GM23338 (cell line): ENCODE measurements around the gene STAT3. TPM values are rescaled to one million over a fixed set of nuclear protein-coding genes. Genes with fewer than 3 reads are reported as not detected.

ENCODE experiments used
- ATAC-seq: fragments of 200-7000 bp; cut with Tn5 transposase; 3 replicates; pipeline ENCODE4 v1.9.1; 2020
- DNase-seq: peaks from one replicate; pipeline ENCODE4 v3.0.0-alpha.2; 2015; ENCODE audit warnings: low spot score
- H2AFZ ChIP-seq: fragments of 200-600 bp; sonication (generic); 2 replicates; pipeline ENCODE4 v1.8.0; 2016; ENCODE audit warnings: antibody characterized with exemption, mild to moderate bottlenecking, moderate library complexity
- H3F3A ChIP-seq: fragments of 200-600 bp; sonication (generic); replicated peaks from 2 replicates; pipeline ENCODE4 v1.8.0; 2017; ENCODE audit warnings: antibody characterized with exemption, mixed run types, low read depth
- H3K27ac ChIP-seq: fragments of 200-600 bp; sonication (generic); 2 replicates; pipeline ENCODE4 v1.6.1; 2016; ENCODE audit warnings: low read depth
- H3K27me3 ChIP-seq: fragments of 200-600 bp; sonication (generic); 2 replicates; pipeline ENCODE4 v1.8.0; 2016; ENCODE audit warnings: mild to moderate bottlenecking, mixed run types, moderate library complexity; ENCODE audit not compliant: insufficient read depth
- H3K36me3 ChIP-seq: fragments of 200-600 bp; sonication (generic); 2 replicates; pipeline ENCODE4 v1.8.0; 2016; ENCODE audit warnings: mild to moderate bottlenecking; ENCODE audit not compliant: insufficient read depth
- H3K4me1 ChIP-seq: fragments of 200-600 bp; sonication (generic); 2 replicates; pipeline ENCODE4 v1.8.0; 2016; ENCODE audit warnings: mild to moderate bottlenecking, moderate library complexity; ENCODE audit not compliant: insufficient read depth
- H3K4me2 ChIP-seq: fragments of 200-600 bp; sonication (generic); 2 replicates; pipeline ENCODE4 v1.7.1; 2017; ENCODE audit warnings: mixed run types
- H3K4me3 ChIP-seq: fragments of 200-600 bp; sonication (generic); 2 replicates; pipeline ENCODE4 v1.6.1; 2016; ENCODE audit warnings: mixed run types
- H3K79me2 ChIP-seq: fragments of 200-600 bp; sonication (generic); replicated peaks from 2 replicates; pipeline ENCODE4 v1.8.0; 2017; ENCODE audit warnings: mild to moderate bottlenecking; ENCODE audit not compliant: insufficient read depth
- H3K9me2 ChIP-seq: fragments of 200-600 bp; sonication (generic); 2 replicates; pipeline ENCODE4 v1.8.0; 2017; ENCODE audit not compliant: insufficient read depth
- H4K20me1 ChIP-seq: fragments of 200-600 bp; sonication (generic); replicated peaks from 2 replicates; pipeline ENCODE4 v1.8.0; 2017; ENCODE audit warnings: mild to moderate bottlenecking; ENCODE audit not compliant: insufficient read depth
- H3K27ac Mint-ChIP-seq: 2 replicates; pipeline ENCODE4 v1.8.0; 2020; ENCODE audit warnings: inconsistent platforms, mild to moderate bottlenecking, moderate library complexity, mixed read lengths
- H3K27me3 Mint-ChIP-seq: 3 replicates; pipeline ENCODE4 v1.8.0; 2022; ENCODE audit warnings: low read depth, mild to moderate bottlenecking, moderate library complexity, mixed read lengths, inconsistent platforms; ENCODE audit not compliant: insufficient read depth, poor library complexity
- H3K36me3 Mint-ChIP-seq: 3 replicates; pipeline ENCODE4 v1.8.0; 2021; ENCODE audit warnings: low read depth, mild to moderate bottlenecking, inconsistent platforms, moderate library complexity, mixed read lengths
- H3K4me1 Mint-ChIP-seq: 3 replicates; pipeline ENCODE4 v1.8.0; 2020; ENCODE audit warnings: mild to moderate bottlenecking, inconsistent platforms, mixed read lengths
- H3K4me3 Mint-ChIP-seq: 3 replicates; pipeline ENCODE4 v1.8.0; 2021; ENCODE audit warnings: moderate library complexity, mild to moderate bottlenecking, inconsistent platforms, mixed read lengths
- H3K9me3 Mint-ChIP-seq: 3 replicates; pipeline ENCODE4 v1.8.0; 2020; ENCODE audit warnings: moderate library complexity, mild to moderate bottlenecking, inconsistent platforms, mixed read lengths
- CREB1 ChIP-seq: fragments of 250-450 bp; sonication (Bioruptor Pico); IDR thresholded peaks from 2 replicates; pipeline ENCODE4 v1.5.0; 2020; ENCODE audit warnings: low read depth, mild to moderate bottlenecking, moderate library complexity
- EZH2 ChIP-seq: fragments of 200-600 bp; sonication (generic); IDR thresholded peaks from one replicate; pipeline ENCODE4 v1.8.0; 2017; ENCODE audit warnings: antibody characterized with exemption, mild to moderate bottlenecking, low read depth; ENCODE audit not compliant: unreplicated experiment
- EZH2phosphoT487 ChIP-seq: fragments of 200-600 bp; sonication (generic); IDR thresholded peaks from one replicate; pipeline ENCODE4 v1.8.1; 2018; ENCODE audit warnings: antibody characterized with exemption; ENCODE audit not compliant: unreplicated experiment
- NANOG ChIP-seq: IDR thresholded peaks from 2 replicates; pipeline ENCODE4 v1.6.1; 2016; ENCODE audit warnings: antibody characterized with exemption, borderline replicate concordance
- POLR2AphosphoS5 ChIP-seq: IDR thresholded peaks from 2 replicates; pipeline ENCODE4 v1.6.1; 2016; ENCODE audit warnings: antibody characterized with exemption, low read depth
- STAT1 ChIP-seq: IDR thresholded peaks from one replicate; pipeline ENCODE4 v1.6.1; 2016; ENCODE audit warnings: antibody characterized with exemption; ENCODE audit not compliant: unreplicated experiment
- ZNF114 ChIP-seq: fragments of 250-450 bp; sonication (Bioruptor Pico); IDR thresholded peaks from 2 replicates; pipeline ENCODE4 v1.5.0; 2020; ENCODE audit warnings: mild to moderate bottlenecking, moderate library complexity
- ZNF331 ChIP-seq: fragments of 250-450 bp; sonication (Bioruptor Pico); IDR thresholded peaks from 2 replicates; pipeline ENCODE4 v1.5.0; 2020; ENCODE audit warnings: low read depth, mild to moderate bottlenecking, moderate library complexity
- polyA plus RNA-seq: library from polyadenylated mRNA; unstranded; fragments of >200 nt; fragmentation: Nextera tagmentation; extraction: Ambion mirVana; gene quantifications from 2 replicates; pipeline ENCODE4 v1.2.1, GENCODE V29; 2016
- total RNA-seq: library from RNA; depleted of rRNA; stranded (reverse); fragments of >200 nt; shearing (Covaris generic); gene quantifications from 2 replicates; pipeline ENCODE4 v1.2.3, GENCODE V29; 2014
- TF ChIP-seq, protein P1 (sequence below): IDR thresholded peaks from 2 replicates; pipeline ENCODE4 v1.6.1; 2016; ENCODE audit warnings: antibody characterized with exemption
- TF ChIP-seq, protein P2 (sequence below): IDR thresholded peaks from one replicate; pipeline ENCODE4 v1.6.1; 2018; ENCODE audit warnings: antibody characterized with exemption; ENCODE audit not compliant: unreplicated experiment
- TF ChIP-seq, protein P3 (sequence below), 2 experiments: fragments of 200-600 bp in 1 of 2; sonication (generic) in 1 of 2; conservative IDR thresholded peaks; 2 replicates each; pipeline versions ENCODE4 v1.5.1 to v1.6.1; 2016 to 2017; ENCODE audit warnings: antibody characterized with exemption in 2 of 2, low read depth in 2 of 2, mild to moderate bottlenecking in 2 of 2, moderate library complexity in 1 of 2

Gene STAT3
- total and polyA plus RNA-seq, 2 experiments from 2014 or later: 49.5 to 78.0 TPM

DNA sequence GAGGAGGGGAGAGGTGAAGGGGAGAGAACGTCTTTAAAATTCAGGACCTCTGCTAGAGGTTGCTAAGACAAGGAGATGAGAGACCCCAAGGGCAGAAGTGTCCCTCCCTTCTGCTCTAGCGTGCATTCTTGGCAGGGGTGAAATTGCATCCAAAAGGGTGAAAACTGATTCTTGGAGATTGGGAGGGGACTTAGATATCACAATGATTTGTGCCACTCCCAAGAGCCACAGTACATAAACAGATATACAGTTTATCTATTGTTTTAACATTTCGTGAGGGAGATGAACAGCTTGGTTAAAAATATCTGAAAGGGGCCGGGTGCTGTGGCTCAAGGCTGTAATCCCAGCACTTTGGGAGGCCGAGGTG, 22.1 kb upstream of the STAT3 start:
- no peak overlapping the region; the same call in 2 of the 3 replicates for H3K4me3 Mint-ChIP-seq

DNA sequence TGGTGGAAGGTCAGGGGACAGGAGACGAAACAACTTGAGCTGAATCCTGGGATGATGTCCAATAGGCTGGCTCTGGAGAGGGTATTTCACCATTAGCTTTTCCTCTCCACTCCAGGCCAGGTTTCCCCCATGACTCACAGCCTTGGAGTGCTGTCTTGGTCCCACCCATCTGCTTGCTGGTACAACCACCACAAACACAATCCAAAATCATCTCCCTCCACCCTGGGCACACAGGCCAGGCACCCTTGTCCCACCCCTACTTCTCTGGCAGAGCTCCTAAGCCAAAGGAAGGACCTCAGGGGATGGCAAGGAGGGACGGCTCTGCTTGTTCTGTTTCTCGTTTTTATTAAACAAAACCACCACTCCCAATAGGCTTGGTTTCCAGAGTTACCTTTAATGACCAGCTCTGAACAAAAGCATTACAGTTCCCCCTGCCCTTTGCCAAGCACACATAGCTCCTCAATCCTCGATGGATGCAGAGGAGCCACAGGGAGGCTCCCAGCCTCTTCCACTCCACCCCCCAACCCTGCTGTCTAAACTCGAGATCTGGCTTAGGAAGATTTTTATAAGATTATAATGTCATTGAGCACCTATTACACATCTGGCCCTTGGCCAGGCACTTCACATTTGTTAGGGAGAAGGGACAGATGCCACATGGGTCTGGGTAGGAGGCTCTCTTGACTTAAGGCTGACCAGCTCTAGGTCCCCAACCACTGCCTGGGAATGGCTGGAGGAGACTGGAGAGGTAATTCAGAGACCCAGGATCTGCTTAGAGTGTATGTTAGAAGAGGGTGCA, 21.5 kb upstream of the STAT3 start:
- Histone ChIP-seq H2AFZ (no peak overlapping the region), H3K27me3 (no peaks in the 10 kb centered on the region), H3K4me3 (no peak overlapping the region), H3K4me1 (peaks cover 23% of the 10 kb centered on the region), H3K4me2 (no peak overlapping the region), H3K9me2 (no peaks in the 10 kb centered on the region), H3K79me2 (peaks cover 8% of the 10 kb centered on the region), H3F3A (peaks cover 10% of the 10 kb centered on the region; the same call in 1 of the 2 replicates), H3K27ac (no peak overlapping the region), H4K20me1 (peaks cover 19% of the 10 kb centered on the region; the same call in 1 of the 2 replicates), H3K36me3 (no peaks in the 10 kb centered on the region)
- H3K27ac Mint-ChIP-seq: no peak overlapping the region
- DNase-seq (no peak), ATAC-seq (no peak)
- H3K36me3 Mint-ChIP-seq: no peaks in the 10 kb centered on the region
- H3K4me3 Mint-ChIP-seq: no peak overlapping the region; the same call in 2 of the 3 replicates
- H3K4me1 Mint-ChIP-seq: peaks cover 33% of the 10 kb centered on the region
- H3K9me3 Mint-ChIP-seq: no peaks in the 10 kb centered on the region
- peaks cover 12% of the 10 kb centered on the region for H3K27me3 Mint-ChIP-seq
- no peak for TF ChIP-seq EZH2phosphoT487
- TF ChIP-seq, protein P1, sequence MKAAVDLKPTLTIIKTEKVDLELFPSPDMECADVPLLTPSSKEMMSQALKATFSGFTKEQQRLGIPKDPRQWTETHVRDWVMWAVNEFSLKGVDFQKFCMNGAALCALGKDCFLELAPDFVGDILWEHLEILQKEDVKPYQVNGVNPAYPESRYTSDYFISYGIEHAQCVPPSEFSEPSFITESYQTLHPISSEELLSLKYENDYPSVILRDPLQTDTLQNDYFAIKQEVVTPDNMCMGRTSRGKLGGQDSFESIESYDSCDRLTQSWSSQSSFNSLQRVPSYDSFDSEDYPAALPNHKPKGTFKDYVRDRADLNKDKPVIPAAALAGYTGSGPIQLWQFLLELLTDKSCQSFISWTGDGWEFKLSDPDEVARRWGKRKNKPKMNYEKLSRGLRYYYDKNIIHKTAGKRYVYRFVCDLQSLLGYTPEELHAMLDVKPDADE: no peak
- no peak for TF ChIP-seq NANOG
- no peak for TF ChIP-seq CREB1
- TF ChIP-seq ZNF331 (CRISPR knock-in tag): no peak
- TF ChIP-seq STAT1: no peak
- TF ChIP-seq, protein P2, sequence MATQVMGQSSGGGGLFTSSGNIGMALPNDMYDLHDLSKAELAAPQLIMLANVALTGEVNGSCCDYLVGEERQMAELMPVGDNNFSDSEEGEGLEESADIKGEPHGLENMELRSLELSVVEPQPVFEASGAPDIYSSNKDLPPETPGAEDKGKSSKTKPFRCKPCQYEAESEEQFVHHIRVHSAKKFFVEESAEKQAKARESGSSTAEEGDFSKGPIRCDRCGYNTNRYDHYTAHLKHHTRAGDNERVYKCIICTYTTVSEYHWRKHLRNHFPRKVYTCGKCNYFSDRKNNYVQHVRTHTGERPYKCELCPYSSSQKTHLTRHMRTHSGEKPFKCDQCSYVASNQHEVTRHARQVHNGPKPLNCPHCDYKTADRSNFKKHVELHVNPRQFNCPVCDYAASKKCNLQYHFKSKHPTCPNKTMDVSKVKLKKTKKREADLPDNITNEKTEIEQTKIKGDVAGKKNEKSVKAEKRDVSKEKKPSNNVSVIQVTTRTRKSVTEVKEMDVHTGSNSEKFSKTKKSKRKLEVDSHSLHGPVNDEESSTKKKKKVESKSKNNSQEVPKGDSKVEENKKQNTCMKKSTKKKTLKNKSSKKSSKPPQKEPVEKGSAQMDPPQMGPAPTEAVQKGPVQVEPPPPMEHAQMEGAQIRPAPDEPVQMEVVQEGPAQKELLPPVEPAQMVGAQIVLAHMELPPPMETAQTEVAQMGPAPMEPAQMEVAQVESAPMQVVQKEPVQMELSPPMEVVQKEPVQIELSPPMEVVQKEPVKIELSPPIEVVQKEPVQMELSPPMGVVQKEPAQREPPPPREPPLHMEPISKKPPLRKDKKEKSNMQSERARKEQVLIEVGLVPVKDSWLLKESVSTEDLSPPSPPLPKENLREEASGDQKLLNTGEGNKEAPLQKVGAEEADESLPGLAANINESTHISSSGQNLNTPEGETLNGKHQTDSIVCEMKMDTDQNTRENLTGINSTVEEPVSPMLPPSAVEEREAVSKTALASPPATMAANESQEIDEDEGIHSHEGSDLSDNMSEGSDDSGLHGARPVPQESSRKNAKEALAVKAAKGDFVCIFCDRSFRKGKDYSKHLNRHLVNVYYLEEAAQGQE: no peak
- TF ChIP-seq ZNF114 (CRISPR knock-in tag): no peak
- TF ChIP-seq, protein P3, sequence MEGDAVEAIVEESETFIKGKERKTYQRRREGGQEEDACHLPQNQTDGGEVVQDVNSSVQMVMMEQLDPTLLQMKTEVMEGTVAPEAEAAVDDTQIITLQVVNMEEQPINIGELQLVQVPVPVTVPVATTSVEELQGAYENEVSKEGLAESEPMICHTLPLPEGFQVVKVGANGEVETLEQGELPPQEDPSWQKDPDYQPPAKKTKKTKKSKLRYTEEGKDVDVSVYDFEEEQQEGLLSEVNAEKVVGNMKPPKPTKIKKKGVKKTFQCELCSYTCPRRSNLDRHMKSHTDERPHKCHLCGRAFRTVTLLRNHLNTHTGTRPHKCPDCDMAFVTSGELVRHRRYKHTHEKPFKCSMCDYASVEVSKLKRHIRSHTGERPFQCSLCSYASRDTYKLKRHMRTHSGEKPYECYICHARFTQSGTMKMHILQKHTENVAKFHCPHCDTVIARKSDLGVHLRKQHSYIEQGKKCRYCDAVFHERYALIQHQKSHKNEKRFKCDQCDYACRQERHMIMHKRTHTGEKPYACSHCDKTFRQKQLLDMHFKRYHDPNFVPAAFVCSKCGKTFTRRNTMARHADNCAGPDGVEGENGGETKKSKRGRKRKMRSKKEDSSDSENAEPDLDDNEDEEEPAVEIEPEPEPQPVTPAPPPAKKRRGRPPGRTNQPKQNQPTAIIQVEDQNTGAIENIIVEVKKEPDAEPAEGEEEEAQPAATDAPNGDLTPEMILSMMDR (conservative IDR thresholded peaks at IDR 0.05; ENCODE audit: low read depth in 2 of 2): no peak
- TF ChIP-seq EZH2: no peak
- TF ChIP-seq POLR2AphosphoS5: no peak

More for the DNA sequence above, 22.1 kb upstream of the STAT3 start:
- Histone ChIP-seq H3K4me2 (no peak overlapping the region), H3K79me2 (peaks cover 8% of the 10 kb centered on the region), H4K20me1 (peaks cover 19% of the 10 kb centered on the region; the same call in 1 of the 2 replicates), H3F3A (peaks cover 10% of the 10 kb centered on the region; the same call in 1 of the 2 replicates), H3K27me3 (no peaks in the 10 kb centered on the region), H2AFZ (no peak overlapping the region), H3K27ac (no peak overlapping the region), H3K4me3 (no peak overlapping the region), H3K4me1 (peaks cover 28% of the 10 kb centered on the region), H3K9me2 (no peaks in the 10 kb centered on the region), H3K36me3 (no peaks in the 10 kb centered on the region)
- H3K27me3 Mint-ChIP-seq: peaks cover 12% of the 10 kb centered on the region
- DNase-seq (no peak), ATAC-seq (no peak)
- H3K36me3 Mint-ChIP-seq: no peaks in the 10 kb centered on the region
- H3K4me1 Mint-ChIP-seq: peaks cover 39% of the 10 kb centered on the region
- no peaks in the 10 kb centered on the region for H3K9me3 Mint-ChIP-seq
- TF ChIP-seq, protein P2: no peak
- TF ChIP-seq ZNF331 (CRISPR knock-in tag): no peak
- no peak overlapping the region for H3K27ac Mint-ChIP-seq
